GM21576 (cell line): Measurements from ENCODE around the gene SERPINB13.

ENCODE experiments used
- ATAC-seq: cut with Tn5 transposase; IDR thresholded peaks from one replicate; pipeline ENCODE4 v1.9.1; 2021; ENCODE audit warnings: mild to moderate bottlenecking, moderate library complexity; ENCODE audit not compliant: unreplicated experiment

The SERPINB13 gene

DNA sequence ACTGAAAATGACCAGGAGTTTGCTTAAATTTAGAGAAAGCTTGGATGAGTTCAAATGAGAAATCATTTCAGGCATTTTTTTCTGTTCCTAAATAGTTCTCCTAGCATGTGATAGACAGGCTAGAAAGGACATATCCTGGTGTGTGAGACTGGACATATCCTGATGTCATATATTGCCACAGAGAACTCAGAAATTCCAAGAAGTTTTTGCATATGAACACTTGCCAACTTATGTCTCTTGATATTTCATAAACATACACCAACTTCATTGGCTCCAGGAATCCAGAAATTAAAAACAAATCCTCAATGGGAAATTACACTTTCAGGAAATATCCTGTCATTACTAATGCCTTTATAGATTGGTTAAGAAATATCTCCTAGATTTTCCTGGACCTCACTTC, 59.8 kb downstream of the SERPINB13 start:
- ATAC-seq = no peak

DNA sequence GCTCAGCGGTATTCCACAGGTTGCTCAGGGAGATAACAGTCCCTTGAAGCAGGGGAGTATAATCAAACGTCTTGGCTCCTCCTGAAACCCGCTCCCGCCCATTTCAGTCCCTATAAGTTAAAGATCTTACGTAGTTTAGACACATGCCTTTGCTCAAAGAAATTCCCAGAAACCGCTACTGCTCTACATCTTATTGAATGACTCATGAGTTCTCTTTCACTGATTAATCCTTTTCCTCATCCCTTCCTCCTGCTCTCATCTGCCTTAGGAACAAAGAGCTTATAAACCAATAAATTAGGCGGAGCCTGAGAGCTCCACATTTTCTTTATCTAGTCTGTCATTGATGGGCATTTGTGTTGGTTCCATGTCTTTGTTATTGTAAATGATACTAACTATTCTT, 61.1 kb downstream of the SERPINB13 start:
- no peak for ATAC-seq
